NCI-H345 (cell line): ENCODE results near the gene CDH16.
"Not testable (repeated sequence)": the region's sequence is repeated elsewhere in the genome, so short reads cannot be mapped to it uniquely, and the experiment has no call there.

ENCODE experiments used
- DNase-seq: peaks from one replicate; lab custom pipeline; 2025; lab: John Stamatoyannopoulos, UW

The CDH16 gene

DNA sequence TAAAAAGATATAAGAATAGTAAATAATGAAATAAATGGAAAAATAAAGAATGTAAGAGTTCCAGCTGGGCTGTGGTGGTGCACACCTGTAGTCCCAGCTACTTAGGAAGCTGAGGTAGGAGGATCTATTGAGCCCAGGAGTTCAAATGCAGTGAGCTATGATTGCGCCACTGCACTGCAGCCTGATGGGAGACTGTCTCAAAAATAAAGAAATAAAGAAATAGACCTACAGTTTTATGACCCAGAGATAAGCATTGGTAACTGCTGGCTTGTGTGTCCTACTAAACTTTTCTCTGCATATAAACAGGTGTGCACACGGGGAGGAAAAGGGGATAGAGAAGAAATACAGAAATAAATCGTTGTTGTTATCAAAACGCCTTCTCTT, 46.1 kb downstream of the CDH16 start:
- no peak for DNase-seq

DNA sequence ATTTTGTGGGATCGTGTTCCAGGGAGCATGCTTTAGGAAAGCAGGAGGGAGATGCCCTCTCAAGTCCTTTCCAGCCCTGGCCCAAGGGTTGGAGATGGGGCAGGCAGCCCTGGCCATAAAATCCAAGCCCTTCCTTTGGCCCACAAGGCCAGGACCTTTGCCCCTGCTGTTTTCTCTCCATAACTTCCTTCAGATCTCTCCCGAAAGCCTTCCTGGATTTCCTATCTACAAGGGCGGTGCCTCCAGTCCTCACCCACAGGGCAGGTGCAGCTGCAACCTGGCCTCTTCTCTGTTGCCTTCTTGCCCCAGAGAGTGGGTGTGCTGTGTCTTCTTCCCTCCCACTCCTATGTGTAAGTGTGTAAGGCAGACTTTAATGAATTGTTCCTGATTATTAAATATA, 46.8 kb downstream of the CDH16 start:
- no peak for DNase-seq

DNA sequence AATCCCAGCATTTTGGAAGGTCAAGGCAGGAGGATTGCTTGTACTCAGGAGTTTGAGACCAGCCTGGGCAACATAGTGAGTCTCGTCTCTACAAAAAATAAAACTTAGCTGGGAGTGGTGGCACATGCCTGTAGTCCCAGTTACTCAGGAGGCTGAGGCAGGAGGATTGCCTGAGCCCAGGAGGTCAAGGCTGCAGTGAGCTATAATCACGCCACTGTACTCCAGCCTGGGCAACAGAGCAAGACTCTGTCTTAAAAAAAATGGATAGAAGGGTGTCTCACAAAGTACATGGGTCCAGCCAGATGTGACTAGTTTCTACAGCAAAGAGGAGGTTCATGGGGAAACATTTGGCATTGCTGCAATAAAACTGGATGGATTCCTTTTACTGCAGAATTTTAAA, 47.3 kb downstream of the CDH16 start:
- DNase-seq = not testable (repeated sequence)

DNA sequence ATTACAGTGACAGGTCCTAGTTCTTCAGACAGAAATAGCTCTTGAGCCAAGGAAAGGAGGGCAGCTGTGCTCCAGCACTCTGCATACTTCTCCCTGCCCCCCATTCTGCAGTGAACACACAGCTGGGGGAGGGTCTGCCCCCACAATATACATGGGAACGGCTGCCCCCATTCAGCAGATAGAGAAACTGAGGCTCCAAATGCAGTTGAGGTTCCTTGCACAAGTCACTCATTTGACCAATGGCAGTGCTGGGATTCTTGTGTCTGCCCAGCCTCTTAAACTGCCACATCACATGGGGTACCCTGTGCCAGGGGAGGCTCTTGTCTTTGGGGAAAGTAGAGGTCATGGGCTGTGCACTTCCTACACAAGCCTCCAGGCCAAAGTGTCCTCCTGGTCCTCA, 49.3 kb downstream of the CDH16 start:
- no peak for DNase-seq

DNA sequence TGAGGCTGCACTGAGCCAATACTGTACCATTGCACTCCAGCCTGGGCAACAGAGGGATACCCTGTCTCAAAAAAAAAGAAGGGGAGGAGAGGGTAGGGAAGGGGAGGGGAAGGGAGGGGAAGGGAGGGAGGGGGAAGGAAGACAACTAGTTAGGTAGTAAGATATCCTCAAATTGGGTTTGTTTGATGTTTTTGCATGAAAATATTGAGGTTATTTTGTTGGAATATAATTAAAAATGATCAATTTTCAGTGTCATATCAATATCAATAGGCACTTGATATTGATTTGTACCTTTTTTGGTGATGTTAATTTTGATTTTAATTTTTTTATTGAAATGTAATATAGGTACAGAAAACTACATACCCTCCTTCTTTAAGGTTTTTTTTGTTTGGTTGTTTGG, 55.0 kb downstream of the CDH16 start:
- DNase-seq = no peak

DNA sequence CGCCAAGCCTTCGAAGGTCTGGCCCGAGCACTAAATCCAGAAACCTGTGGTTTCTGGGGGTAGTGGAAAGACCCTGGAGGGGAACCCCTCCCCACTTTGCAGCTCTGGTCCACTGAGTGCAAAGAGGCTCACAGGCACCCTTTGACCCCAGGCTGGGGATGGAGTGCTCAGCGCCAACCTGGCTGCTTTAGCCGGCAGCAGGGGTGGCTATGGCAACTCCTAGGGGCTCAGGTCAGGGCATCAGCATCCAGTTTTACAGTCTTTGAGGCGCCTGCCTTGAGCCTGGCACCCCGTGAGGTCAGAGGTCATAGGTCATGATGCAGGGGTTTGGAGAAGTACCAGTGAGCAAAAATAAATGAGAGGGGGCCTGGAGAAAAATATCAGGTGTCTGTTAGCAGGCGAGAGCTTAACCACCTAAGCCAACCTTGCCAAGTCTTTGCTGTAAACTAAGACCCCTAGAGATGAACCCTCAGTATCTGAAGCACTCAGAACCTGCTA, 56.6 kb downstream of the CDH16 start:
- no peak for DNase-seq

DNA sequence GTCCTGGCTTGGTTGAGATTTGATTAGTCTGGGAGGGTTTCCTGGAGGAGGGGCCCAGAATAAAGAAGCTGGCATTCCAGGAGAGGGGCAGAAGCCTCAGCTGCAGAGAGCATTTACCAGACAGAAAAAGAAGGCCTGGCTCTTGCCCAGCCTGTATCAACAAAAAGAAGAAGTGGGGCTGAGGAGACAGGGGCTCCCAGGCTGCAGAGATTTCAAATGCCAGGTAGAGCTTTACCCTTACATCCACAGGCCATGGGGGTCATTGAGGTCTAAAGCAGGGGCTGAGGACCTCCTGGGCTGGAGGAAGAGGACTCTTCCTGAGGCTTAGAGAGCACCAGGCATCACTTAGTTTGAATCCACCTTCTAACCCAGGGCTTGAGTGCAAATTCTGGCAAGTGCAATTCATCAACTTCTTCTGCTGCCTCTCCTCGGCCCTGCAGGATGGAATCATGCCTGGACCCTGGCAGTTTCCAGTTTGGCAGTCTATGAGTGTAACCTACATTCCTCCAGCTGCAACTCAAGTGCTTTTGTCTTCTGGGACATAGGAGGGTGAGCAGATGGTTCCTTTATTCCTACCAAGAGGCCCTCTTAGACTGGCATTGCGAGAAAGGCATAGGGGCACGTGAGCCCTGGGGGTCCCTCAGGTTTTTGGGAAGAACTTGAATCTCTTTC, 59.2 kb downstream of the CDH16 start:
- DNase-seq = no peak

DNA sequence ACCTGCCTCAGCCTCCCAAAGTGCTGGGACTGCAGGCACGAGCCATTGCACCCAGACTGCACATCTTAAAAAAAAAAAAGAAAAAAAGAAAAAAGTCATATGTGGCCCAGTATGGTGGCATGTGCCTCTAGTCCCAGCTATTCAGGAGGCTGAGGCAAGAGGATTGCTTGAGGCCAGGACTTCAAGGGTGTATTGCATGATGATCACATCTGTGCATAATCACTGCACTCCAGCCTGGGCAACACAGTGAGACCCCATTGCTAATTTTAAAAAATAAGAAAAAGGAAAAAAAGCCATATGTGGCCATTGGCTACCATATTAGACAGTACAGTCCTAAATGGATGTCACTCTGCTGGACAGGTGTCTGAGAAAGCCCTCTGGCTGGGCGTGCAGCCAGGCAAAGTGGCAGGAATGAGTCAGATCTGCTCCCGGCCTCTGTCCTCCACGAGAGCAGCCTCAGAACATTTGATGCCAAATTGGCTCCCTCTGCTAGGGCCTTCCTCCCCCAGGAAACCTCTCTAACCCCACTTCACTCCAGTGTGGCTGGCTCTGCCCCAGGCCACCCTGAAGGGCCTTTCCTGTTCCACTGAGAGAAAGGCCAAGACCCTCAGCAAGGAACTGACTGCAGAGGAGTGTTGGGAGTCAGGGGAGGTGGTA, 59.8 kb downstream of the CDH16 start:
- DNase-seq = no peak
